ENCODE measurements around the gene PLA2G4E.

The PLA2G4E gene

GRCh38 chr15:41942886-41943285, 78.0 kb downstream of the PLA2G4E start:
- TF ChIP-seq CTCF (IDR thresholded peaks at IDR 0.05) (no peak), ZFX (IDR thresholded peaks at IDR 0.05; ENCODE audit: borderline replicate concordance) (no peak)
- no peak overlapping the region for H3K27ac ChIP-seq

GRCh38 chr15:41941644-41942415, 79.0 kb downstream of the PLA2G4E start:
- no peak overlapping the region for H3K27ac ChIP-seq
- TF ChIP-seq CTCF (IDR thresholded peaks at IDR 0.05) (no peak), ZFX (IDR thresholded peaks at IDR 0.05; ENCODE audit: borderline replicate concordance) (no peak)

- H3K27ac ChIP-seq: no peak overlapping the region
- TF ChIP-seq ZFX (IDR thresholded peaks at IDR 0.05; ENCODE audit: borderline replicate concordance) (no peak), CTCF (IDR thresholded peaks at IDR 0.05) (no peak)
These were observed 80.4 kb downstream of the PLA2G4E start for GRCh38 chr15:41940441-41940857.

GRCh38 chr15:41939986-41940385, 80.9 kb downstream of the PLA2G4E start:
- H3K27ac ChIP-seq: no peak overlapping the region
- no peak for TF ChIP-seq ZFX (IDR thresholded peaks at IDR 0.05; ENCODE audit: borderline replicate concordance)
- no peak for TF ChIP-seq CTCF (IDR thresholded peaks at IDR 0.05)

GRCh38 chr15:41937568-41937923, 83.3 kb downstream of the PLA2G4E start:
- TF ChIP-seq CTCF (IDR thresholded peaks at IDR 0.05) (no peak), ZFX (IDR thresholded peaks at IDR 0.05; ENCODE audit: borderline replicate concordance) (no peak)
- no peak overlapping the region for H3K27ac ChIP-seq

- no peak for TF ChIP-seq ZFX (IDR thresholded peaks at IDR 0.05; ENCODE audit: borderline replicate concordance)
- no peak for TF ChIP-seq CTCF (IDR thresholded peaks at IDR 0.05)
- H3K27ac ChIP-seq: no peak overlapping the region
These were observed 83.9 kb downstream of the PLA2G4E start for GRCh38 chr15:41936649-41937567.

GRCh38 chr15:41936155-41936554, 84.7 kb downstream of the PLA2G4E start:
- TF ChIP-seq CTCF (IDR thresholded peaks at IDR 0.05): no peak
- no peak for TF ChIP-seq ZFX (IDR thresholded peaks at IDR 0.05; ENCODE audit: borderline replicate concordance)
- no peak overlapping the region for H3K27ac ChIP-seq

Data from 22Rv1 (cell line).